Measurements from ENCODE around the gene MRPS7. TPM values are rescaled to one million over a fixed set of nuclear protein-coding genes. Genes with fewer than 3 reads are reported as not detected.
A peak's percentile ranks its signal among the peaks of the same experiment; 100 is the strongest.

The MRPS7 gene
- total and polyA plus RNA-seq, 9 of the 15 experiments (the other 6 are each of a cell fraction or from before 2014, with no cell fraction given) = 107 to 244 (median 132) TPM

- TF ChIP-seq, protein P1, sequence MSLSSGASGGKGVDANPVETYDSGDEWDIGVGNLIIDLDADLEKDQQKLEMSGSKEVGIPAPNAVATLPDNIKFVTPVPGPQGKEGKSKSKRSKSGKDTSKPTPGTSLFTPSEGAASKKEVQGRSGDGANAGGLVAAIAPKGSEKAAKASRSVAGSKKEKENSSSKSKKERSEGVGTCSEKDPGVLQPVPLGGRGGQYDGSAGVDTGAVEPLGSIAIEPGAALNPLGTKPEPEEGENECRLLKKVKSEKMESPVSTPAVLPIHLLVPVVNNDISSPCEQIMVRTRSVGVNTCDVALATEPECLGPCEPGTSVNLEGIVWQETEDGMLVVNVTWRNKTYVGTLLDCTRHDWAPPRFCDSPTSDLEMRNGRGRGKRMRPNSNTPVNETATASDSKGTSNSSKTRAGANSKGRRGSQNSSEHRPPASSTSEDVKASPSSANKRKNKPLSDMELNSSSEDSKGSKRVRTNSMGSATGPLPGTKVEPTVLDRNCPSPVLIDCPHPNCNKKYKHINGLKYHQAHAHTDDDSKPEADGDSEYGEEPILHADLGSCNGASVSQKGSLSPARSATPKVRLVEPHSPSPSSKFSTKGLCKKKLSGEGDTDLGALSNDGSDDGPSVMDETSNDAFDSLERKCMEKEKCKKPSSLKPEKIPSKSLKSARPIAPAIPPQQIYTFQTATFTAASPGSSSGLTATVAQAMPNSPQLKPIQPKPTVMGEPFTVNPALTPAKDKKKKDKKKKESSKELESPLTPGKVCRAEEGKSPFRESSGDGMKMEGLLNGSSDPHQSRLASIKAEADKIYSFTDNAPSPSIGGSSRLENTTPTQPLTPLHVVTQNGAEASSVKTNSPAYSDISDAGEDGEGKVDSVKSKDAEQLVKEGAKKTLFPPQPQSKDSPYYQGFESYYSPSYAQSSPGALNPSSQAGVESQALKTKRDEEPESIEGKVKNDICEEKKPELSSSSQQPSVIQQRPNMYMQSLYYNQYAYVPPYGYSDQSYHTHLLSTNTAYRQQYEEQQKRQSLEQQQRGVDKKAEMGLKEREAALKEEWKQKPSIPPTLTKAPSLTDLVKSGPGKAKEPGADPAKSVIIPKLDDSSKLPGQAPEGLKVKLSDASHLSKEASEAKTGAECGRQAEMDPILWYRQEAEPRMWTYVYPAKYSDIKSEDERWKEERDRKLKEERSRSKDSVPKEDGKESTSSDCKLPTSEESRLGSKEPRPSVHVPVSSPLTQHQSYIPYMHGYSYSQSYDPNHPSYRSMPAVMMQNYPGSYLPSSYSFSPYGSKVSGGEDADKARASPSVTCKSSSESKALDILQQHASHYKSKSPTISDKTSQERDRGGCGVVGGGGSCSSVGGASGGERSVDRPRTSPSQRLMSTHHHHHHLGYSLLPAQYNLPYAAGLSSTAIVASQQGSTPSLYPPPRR (CRISPR knock-in tag; IDR thresholded peaks at IDR 0.05; ENCODE audit: borderline replicate concordance) = no peak
- TF ChIP-seq ELF4 (CRISPR knock-in tag; IDR thresholded peaks at IDR 0.05) (no peak), U2AF1 (optimal IDR thresholded peaks at IDR 0.05; ENCODE audit: low read depth, low read length) (no peak), RFX5 (IDR thresholded peaks at IDR 0.05; ENCODE audit: low read depth, low read length) (peak; percentile 51; the same call in 1 of the 2 replicates), FOXK1 (CRISPR knock-in tag; IDR thresholded peaks at IDR 0.05; ENCODE audit: borderline replicate concordance) (peak; percentile 63; the same call in 1 of the 2 replicates), EP400 (IDR thresholded peaks at IDR 0.05) (peak; percentile 87), LARP7 (IDR thresholded peaks at IDR 0.05) (no peak), ZNF766 (CRISPR knock-in tag; conservative IDR thresholded peaks at IDR 0.05) (0 out of 2 replicates have a peak, but pooled peaks have one; percentile 31), EHMT2 (IDR thresholded peaks at IDR 0.05) (no peak), PBX2 (CRISPR knock-in tag; IDR thresholded peaks at IDR 0.05; ENCODE audit: low read depth) (peak; percentile 74), PBX2 (tag; conservative IDR thresholded peaks at IDR 0.05; ENCODE audit: low read depth) (peak; percentile 99), ZNF280B (CRISPR knock-in tag; IDR thresholded peaks at IDR 0.05) (no peak), CREB3L1 (IDR thresholded peaks at IDR 0.05; ENCODE audit: borderline replicate concordance, low read depth) (peak; percentile 93), MTA1 (IDR thresholded peaks at IDR 0.05; ENCODE audit: borderline replicate concordance) (peak; percentile 93), ZNF75A (CRISPR knock-in tag; IDR thresholded peaks at IDR 0.05) (no peak)
- TF ChIP-seq, protein P2, sequence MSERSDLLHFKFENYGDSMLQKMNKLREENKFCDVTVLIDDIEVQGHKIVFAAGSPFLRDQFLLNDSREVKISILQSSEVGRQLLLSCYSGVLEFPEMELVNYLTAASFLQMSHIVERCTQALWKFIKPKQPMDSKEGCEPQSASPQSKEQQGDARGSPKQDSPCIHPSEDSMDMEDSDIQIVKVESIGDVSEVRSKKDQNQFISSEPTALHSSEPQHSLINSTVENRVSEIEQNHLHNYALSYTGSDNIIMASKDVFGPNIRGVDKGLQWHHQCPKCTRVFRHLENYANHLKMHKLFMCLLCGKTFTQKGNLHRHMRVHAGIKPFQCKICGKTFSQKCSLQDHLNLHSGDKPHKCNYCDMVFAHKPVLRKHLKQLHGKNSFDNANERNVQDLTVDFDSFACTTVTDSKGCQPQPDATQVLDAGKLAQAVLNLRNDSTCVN (CRISPR knock-in tag; IDR thresholded peaks at IDR 0.05) = no peak
Measured at GRCh38 chr17:75289115-75289831, 27.6 kb downstream of the MRPS7 start, which contains the start of gene SLC25A19 (continued).

Measured in K562 (cell line).